ENCODE measurements around the gene CCDC154. TPM values are rescaled to one million over a fixed set of nuclear protein-coding genes. Genes with fewer than 3 reads are reported as not detected.

CCDC154 gene
- total and polyA plus RNA-seq, 2 donors from 2014 or later: 1.8 to 2.8 TPM

DNA sequence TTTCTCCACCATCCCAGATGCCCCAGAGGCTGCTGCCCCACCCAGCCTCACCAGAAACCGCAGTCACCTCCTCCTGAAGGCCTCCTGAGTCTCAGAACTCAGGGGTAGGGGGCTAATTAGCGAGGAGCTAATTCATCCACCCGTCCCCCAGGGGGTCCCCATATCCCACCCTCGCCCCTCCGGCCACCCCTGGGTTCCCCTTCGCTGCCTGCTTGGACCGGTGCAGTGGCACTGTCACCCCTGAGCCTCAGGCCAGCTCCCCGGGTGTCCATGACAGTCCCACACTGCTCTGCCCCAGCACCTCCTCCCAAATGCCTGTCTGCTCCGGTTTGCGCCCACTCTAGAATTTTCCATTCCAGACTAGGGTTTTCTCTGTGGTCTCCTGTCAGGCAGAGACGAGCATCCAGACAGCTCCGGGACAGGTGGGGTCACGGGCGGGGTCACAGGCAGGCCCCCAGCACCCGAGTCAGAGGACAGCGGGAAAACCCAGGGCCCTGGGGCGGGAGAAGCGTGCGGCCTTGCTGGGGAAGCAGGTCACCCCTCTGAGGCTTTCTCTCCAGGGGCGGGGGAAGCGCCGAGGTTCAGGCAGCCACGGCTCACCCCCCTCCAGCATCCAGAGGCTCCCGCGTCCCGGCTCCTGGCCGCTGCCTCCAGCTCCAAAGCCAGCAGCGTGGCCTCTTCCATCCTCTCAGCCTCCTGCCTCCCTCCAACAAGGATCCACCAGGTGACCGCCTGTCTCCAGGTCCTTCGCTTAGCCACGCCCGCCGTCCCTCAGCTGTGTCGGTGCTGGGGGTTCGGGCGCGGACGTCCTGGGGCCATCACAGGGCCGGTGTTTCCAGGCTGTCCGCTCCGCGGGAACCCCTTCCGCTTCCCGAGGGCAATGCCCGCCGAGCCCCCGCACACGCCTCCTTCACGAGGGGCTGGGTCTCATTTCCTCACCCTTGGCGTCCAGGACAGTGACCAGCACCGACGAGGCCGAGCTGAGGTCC, 16.6 kb downstream of the CCDC154 start:
- FAIRE-seq (no peak), DNase-seq (peak in 3 of 5 donors; percentile 23 to 69 (median 65))
- H3K27ac ChIP-seq (ENCODE audit: low read depth in 2 of 2, low read length in 2 of 2): no peak overlapping the region
- no peak overlapping the region for H3K4me3 ChIP-seq (ENCODE audit: low read length in 3 of 3)
- no peak overlapping the region for H3K9ac ChIP-seq (ENCODE audit: low read length in 3 of 3)
- intact Hi-C loops (cut with DNase I): no loop called here
- no peaks in the 10 kb centered on the region for H3K27me3 ChIP-seq (ENCODE audit: control insufficient read depth, insufficient read depth, low read length)
- TF ChIP-seq, protein P1, sequence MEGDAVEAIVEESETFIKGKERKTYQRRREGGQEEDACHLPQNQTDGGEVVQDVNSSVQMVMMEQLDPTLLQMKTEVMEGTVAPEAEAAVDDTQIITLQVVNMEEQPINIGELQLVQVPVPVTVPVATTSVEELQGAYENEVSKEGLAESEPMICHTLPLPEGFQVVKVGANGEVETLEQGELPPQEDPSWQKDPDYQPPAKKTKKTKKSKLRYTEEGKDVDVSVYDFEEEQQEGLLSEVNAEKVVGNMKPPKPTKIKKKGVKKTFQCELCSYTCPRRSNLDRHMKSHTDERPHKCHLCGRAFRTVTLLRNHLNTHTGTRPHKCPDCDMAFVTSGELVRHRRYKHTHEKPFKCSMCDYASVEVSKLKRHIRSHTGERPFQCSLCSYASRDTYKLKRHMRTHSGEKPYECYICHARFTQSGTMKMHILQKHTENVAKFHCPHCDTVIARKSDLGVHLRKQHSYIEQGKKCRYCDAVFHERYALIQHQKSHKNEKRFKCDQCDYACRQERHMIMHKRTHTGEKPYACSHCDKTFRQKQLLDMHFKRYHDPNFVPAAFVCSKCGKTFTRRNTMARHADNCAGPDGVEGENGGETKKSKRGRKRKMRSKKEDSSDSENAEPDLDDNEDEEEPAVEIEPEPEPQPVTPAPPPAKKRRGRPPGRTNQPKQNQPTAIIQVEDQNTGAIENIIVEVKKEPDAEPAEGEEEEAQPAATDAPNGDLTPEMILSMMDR (IDR thresholded peaks at IDR 0.05; ENCODE audit: borderline replicate concordance, extremely low read depth, insufficient read depth): no peak
- no peaks in the 10 kb centered on the region for H3K9me3 ChIP-seq (ENCODE audit: control insufficient read depth in 2 of 3, insufficient read depth in 1 of 3, low read length in 3 of 3)
- H3K4me1 ChIP-seq (ENCODE audit: control insufficient read depth in 2 of 3, insufficient read depth in 2 of 3, low read depth in 1 of 3, low read length in 3 of 3): no peaks in the 10 kb centered on the region
- no peaks in the 10 kb centered on the region for H3K36me3 ChIP-seq (ENCODE audit: control insufficient read depth in 2 of 3, insufficient read depth in 3 of 3, low read length in 3 of 3)

DNA sequence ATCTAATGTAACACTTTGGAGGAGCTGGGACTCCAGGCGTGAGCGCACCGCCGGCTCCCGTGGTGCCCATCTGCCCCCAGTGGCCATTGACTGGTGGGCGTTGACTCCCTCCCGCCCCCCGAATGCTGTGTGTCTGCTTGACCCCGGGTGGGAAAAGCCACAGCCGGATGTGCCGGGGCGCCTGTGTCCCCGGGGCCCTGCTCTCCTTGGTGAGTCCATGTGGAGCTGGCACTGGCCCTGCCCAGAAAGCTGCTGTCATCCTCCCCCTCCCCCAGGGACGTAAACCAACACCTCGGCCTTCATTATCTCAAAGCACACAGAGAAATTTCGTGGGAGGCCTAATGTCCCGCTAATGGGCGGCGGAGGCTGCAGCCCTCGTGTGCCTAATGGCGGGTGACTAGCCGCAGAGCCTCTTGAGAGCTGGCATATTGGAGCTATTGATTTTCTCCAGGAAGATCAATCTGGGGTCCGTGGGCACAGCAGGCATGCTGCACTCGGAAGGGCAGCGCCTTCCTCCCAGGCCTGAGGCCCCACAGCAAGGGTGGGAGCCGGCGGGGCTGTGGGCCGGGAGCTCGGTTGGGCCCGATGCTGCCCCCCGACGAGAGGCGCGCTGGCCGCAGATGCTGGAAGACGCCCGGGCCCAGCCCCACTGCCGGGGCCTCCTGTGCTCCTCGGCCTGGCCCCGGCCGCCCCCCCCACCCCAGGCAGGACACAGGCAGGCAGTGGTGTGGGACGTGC, 17.5 kb downstream of the CCDC154 start:
- Histone ChIP-seq H3K9me3 (ENCODE audit: control insufficient read depth in 2 of 3, insufficient read depth in 1 of 3, low read length in 3 of 3) (no peaks in the 10 kb centered on the region), H3K36me3 (ENCODE audit: control insufficient read depth in 2 of 3, insufficient read depth in 3 of 3, low read length in 3 of 3) (no peaks in the 10 kb centered on the region), H3K9ac (ENCODE audit: low read length in 3 of 3) (no peak overlapping the region), H3K27me3 (ENCODE audit: control insufficient read depth, insufficient read depth, low read length) (no peaks in the 10 kb centered on the region), H3K4me1 (ENCODE audit: control insufficient read depth in 2 of 3, insufficient read depth in 2 of 3, low read depth in 1 of 3, low read length in 3 of 3) (no peaks in the 10 kb centered on the region), H3K4me3 (ENCODE audit: low read length in 3 of 3) (no peak overlapping the region), H3K27ac (ENCODE audit: low read depth in 2 of 2, low read length in 2 of 2) (no peak overlapping the region)
- peak; percentile 68 to 88 (median 81) for DNase-seq
- FAIRE-seq: no peak
- intact Hi-C loops (cut with DNase I): no loop called here
- TF ChIP-seq, protein P1 (IDR thresholded peaks at IDR 0.05; ENCODE audit: borderline replicate concordance, extremely low read depth, insufficient read depth): no peak

DNA sequence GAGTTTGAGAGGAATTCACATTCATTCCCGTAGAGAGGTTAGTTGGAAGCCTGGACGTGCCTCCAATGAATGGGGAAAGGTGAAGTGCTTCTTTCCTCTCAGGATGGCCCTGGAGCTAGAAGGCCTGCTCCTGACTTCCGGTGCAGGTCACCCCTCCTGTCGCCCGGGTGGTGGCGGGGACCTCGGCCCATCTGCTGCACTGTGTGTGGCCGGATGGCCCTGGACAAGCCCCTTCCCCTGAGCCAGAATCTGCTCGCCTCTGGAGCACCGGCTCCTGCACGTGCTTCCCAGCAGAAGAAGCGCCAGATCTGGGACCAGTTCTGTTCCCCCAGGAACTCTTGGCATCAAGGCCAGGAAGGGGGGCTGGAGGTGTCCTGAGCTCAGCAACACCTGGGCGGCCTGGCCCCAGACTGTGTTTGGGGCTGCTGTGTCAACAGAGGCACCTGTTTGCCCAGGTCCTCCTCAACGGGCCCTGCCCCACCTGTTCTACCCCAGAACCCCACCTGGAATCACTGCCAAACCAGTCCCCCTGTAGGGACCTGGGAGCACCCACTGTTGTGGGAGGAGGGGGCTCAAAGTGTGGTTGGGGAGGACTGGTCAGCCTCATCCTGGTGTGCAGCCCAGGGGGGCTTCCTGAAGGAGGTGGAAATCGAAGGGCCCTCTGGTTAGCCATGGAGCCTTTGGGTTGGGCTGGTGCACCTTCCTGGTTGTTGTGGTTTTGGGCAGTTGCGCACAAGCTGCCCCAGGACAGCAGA, 18.6 kb downstream of the CCDC154 start:
- intact Hi-C loops (cut with DNase I): no loop called here
- FAIRE-seq (no peak), DNase-seq (peak in 1 of 5 donors; percentile 44)
- Histone ChIP-seq H3K4me1 (ENCODE audit: control insufficient read depth in 2 of 3, insufficient read depth in 2 of 3, low read depth in 1 of 3, low read length in 3 of 3) (no peaks in the 10 kb centered on the region), H3K9ac (ENCODE audit: low read length in 3 of 3) (no peak overlapping the region), H3K36me3 (ENCODE audit: control insufficient read depth in 2 of 3, insufficient read depth in 3 of 3, low read length in 3 of 3) (no peaks in the 10 kb centered on the region), H3K27me3 (ENCODE audit: control insufficient read depth, insufficient read depth, low read length) (no peaks in the 10 kb centered on the region), H3K4me3 (ENCODE audit: low read length in 3 of 3) (no peak overlapping the region), H3K27ac (ENCODE audit: low read depth in 2 of 2, low read length in 2 of 2) (no peak overlapping the region), H3K9me3 (ENCODE audit: control insufficient read depth in 2 of 3, insufficient read depth in 1 of 3, low read length in 3 of 3) (no peaks in the 10 kb centered on the region)
- TF ChIP-seq, protein P1 (IDR thresholded peaks at IDR 0.05; ENCODE audit: borderline replicate concordance, extremely low read depth, insufficient read depth): no peak

All from kidney (tissue), 14 donors.